WTC11 (cell line): ENCODE measurements around the gene UBL5. TPM values are rescaled to one million over a fixed set of nuclear protein-coding genes. Genes with fewer than 3 reads are reported as not detected.

Source experiments
- ATAC-seq: fragments of 200-7000 bp; cut with Tn5 transposase; 2 replicates; pipeline ENCODE4 v1.10.0; 2021; ENCODE audit warnings: mild to moderate bottlenecking, moderate library complexity
- CTCF ChIA-PET: fragments of 300-600 bp; sonication (Branson Sonifier 250); formaldehyde crosslinking; loops from one replicate; lab custom pipeline; 2021; ENCODE audit warnings: antibody characterized with exemption; lab: Charles Lee
- POLR2A ChIA-PET: fragments of 350-600 bp; sonication (Branson Sonifier 250); formaldehyde crosslinking; loops from one replicate; lab custom pipeline; 2021; ENCODE audit warnings: antibody characterized with exemption; lab: Charles Lee
- DNase-seq: peaks from one replicate; pipeline ENCODE4 v3.0.0; 2021; ENCODE audit warnings: low spot score
- H3K27ac Mint-ChIP-seq: 2 replicates; pipeline ENCODE4 v1.8.0; 2021; ENCODE audit warnings: mixed read lengths
- H3K27me3 Mint-ChIP-seq: 2 replicates; pipeline ENCODE4 v1.8.0; 2021; ENCODE audit warnings: low read depth, mild to moderate bottlenecking, moderate library complexity, mixed read lengths
- H3K36me3 Mint-ChIP-seq: 2 replicates; pipeline ENCODE4 v1.8.0; 2021; ENCODE audit warnings: mixed read lengths
- H3K4me1 Mint-ChIP-seq: 2 replicates; pipeline ENCODE4 v1.8.0; 2022; ENCODE audit warnings: mixed read lengths
- H3K4me3 Mint-ChIP-seq: 2 replicates; pipeline ENCODE4 v1.8.0; 2021; ENCODE audit warnings: mild to moderate bottlenecking, moderate library complexity, mixed read lengths
- H3K9me3 Mint-ChIP-seq: 2 replicates; pipeline ENCODE4 v1.8.0; 2021; ENCODE audit warnings: mixed read lengths
- AR ChIP-seq: fragments of 250-450 bp; sonication (Bioruptor Pico); IDR thresholded peaks from 2 replicates; pipeline ENCODE4 v1.9.0; 2021; ENCODE audit warnings: mild to moderate bottlenecking
- CTCF ChIP-seq: fragments of 200-600 bp; IDR thresholded peaks from 2 replicates; pipeline ENCODE4 v1.8.0; 2022; ENCODE audit warnings: antibody characterized with exemption
- FOXP4 ChIP-seq: sonication (generic); formaldehyde crosslinking; IDR thresholded peaks from 2 replicates; pipeline ENCODE4 v1.8.0; 2022; ENCODE audit warnings: mild to moderate bottlenecking, missing genetic modification reagents
- MAX ChIP-seq: sonication (generic); formaldehyde crosslinking; IDR thresholded peaks from 2 replicates; pipeline ENCODE4 v1.8.0; 2022; ENCODE audit warnings: mild to moderate bottlenecking, missing genetic modification reagents
- NFATC4 ChIP-seq: fragments of 250-450 bp; sonication (Bioruptor Pico); IDR thresholded peaks from 2 replicates; pipeline ENCODE4 v1.9.0; 2021; ENCODE audit warnings: mild to moderate bottlenecking
- NFYB ChIP-seq: sonication (generic); formaldehyde crosslinking; conservative IDR thresholded peaks from 2 replicates; pipeline ENCODE4 v1.8.0; 2022; ENCODE audit warnings: low read depth, missing genetic modification reagents
- SOX15 ChIP-seq: fragments of 250-450 bp; sonication (Bioruptor Pico); IDR thresholded peaks from 2 replicates; pipeline ENCODE4 v1.9.0; 2021; ENCODE audit warnings: mild to moderate bottlenecking
- ZBTB43 ChIP-seq: sonication (generic); formaldehyde crosslinking; IDR thresholded peaks from 2 replicates; pipeline ENCODE4 v1.8.1; 2023; ENCODE audit warnings: mild to moderate bottlenecking, missing genetic modification reagents
- ZMAT4 ChIP-seq: fragments of 250-450 bp; sonication (Bioruptor Pico); IDR thresholded peaks from 2 replicates; pipeline ENCODE4 v1.9.0; 2021; ENCODE audit warnings: mild to moderate bottlenecking
- ZNF121 ChIP-seq: sonication (generic); formaldehyde crosslinking; IDR thresholded peaks from 2 replicates; pipeline ENCODE4 v1.8.0; 2023; ENCODE audit warnings: missing genetic modification reagents
- ZNF138 ChIP-seq: sonication (generic); formaldehyde crosslinking; conservative IDR thresholded peaks from 2 replicates; pipeline ENCODE4 v1.8.1; 2022; ENCODE audit warnings: mild to moderate bottlenecking, moderate library complexity, missing genetic modification reagents
- ZNF317 ChIP-seq: sonication (generic); formaldehyde crosslinking; IDR thresholded peaks from 2 replicates; pipeline ENCODE4 v1.8.1; 2023; ENCODE audit warnings: low read depth, mild to moderate bottlenecking, moderate library complexity, missing genetic modification reagents, borderline replicate concordance
- total RNA-seq: library from RNA; stranded (reverse); gene quantifications from 3 replicates; pipeline ENCODE4 v1.2.3, GENCODE V29; 2021
- TF ChIP-seq, protein P1 (sequence below): sonication (generic); formaldehyde crosslinking; IDR thresholded peaks from 2 replicates; pipeline ENCODE4 v1.8.1; 2022; ENCODE audit warnings: low read depth, mild to moderate bottlenecking, moderate library complexity, missing genetic modification reagents, borderline replicate concordance
- TF ChIP-seq, protein P2 (sequence below): sonication (generic); formaldehyde crosslinking; IDR thresholded peaks from 2 replicates; pipeline ENCODE4 v1.8.0; 2023; ENCODE audit warnings: mild to moderate bottlenecking, missing genetic modification reagents

UBL5 gene
- total RNA-seq, 1 experiment from 2014 or later: 402 TPM

DNA sequence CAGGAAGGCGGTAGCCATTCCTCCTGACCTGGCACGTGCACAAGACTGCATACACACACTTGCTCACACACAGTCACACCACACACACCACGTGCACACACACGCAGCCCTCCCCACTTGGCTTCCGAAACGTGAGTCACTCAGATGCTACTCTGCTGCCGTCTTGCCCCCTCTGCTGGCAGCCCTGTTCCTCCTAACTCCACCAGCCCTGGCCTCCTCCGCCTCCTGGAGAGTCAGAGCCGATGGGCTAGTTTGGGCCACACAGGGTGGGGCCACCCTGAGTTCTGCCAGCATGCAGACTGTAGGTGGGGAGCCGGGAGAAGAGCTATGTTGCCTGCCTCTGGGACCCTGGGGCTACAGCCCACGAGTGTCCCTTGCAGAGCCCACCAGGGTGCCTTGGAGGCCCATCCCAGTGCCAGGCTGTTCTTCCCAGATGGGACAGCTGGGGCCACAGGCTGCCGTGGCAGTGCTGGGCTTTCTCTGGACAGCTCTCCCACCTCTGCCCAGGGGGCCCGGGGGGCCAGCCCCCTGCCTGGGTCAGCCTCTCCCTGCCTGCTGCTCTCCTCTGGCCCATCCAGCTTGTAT, 19.5 kb downstream of the UBL5 start:
- DNase-seq: peak; percentile 72
- peaks cover 24% of the 10 kb centered on the region for H3K36me3 Mint-ChIP-seq
- ChIA-PET POLR2A (no interaction called here), CTCF (interaction anchor here (0.5 to 1.6 kb wide), 2 partner anchors 12 to 496 kb away, joined by 3 to 7 read pairs; partner anchors contain the start of gene PIN1)
- no peak overlapping the region for H3K27ac Mint-ChIP-seq
- H3K4me1 Mint-ChIP-seq: peaks cover 7% of the 10 kb centered on the region; the same call in 1 of the 2 replicates
- no peak overlapping the region for H3K4me3 Mint-ChIP-seq
- H3K9me3 Mint-ChIP-seq: no peaks in the 10 kb centered on the region
- TF ChIP-seq AR (no peak), ZBTB43 (peak; percentile 13; the same call in 1 of the 2 replicates), ZNF317 (no peak), NFATC4 (CRISPR knock-in tag) (no peak), CTCF (0 out of 2 replicates have a peak, but pooled peaks have one; percentile 30), FOXP4 (CRISPR knock-in tag) (peak; percentile 46; the same call in 1 of the 2 replicates)
- ATAC-seq: peak; percentile 76
- no peaks in the 10 kb centered on the region for H3K27me3 Mint-ChIP-seq

DNA sequence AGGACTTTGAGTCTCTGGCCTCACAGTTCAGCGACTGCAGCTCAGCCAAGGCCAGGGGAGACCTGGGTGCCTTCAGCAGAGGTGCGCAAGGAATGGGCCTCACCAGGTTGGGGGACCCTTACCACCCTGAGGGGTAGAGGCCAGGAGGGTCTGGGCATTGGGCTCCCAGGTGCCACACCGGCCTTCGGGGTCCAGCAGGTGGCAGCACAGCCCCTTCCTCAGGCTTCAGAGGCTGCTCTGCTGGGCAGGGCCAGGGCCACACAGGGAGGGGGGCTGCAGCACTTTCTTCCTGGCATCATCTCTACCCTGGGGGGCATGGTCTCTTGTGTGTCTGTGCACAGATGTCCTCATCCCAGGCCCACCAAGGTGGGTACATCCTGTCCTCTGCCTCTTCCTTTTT, 20.3 kb downstream of the UBL5 start:
- DNase-seq: peak; percentile 77
- TF ChIP-seq ZNF138 (CRISPR knock-in tag): no peak
- no peak for TF ChIP-seq SOX15 (CRISPR knock-in tag)
- TF ChIP-seq MAX (CRISPR knock-in tag): no peak
- TF ChIP-seq, protein P1, sequence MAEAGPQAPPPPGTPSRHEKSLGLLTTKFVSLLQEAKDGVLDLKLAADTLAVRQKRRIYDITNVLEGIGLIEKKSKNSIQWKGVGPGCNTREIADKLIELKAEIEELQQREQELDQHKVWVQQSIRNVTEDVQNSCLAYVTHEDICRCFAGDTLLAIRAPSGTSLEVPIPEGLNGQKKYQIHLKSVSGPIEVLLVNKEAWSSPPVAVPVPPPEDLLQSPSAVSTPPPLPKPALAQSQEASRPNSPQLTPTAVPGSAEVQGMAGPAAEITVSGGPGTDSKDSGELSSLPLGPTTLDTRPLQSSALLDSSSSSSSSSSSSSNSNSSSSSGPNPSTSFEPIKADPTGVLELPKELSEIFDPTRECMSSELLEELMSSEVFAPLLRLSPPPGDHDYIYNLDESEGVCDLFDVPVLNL (CRISPR knock-in tag): no peak
- TF ChIP-seq ZNF121 (CRISPR knock-in tag): 0 out of 2 replicates have a peak, but pooled peaks have one; percentile 45
- no peak for TF ChIP-seq NFYB (CRISPR knock-in tag)
- no peak for TF ChIP-seq FOXP4 (CRISPR knock-in tag)
- no peak for TF ChIP-seq ZMAT4 (CRISPR knock-in tag)
- TF ChIP-seq CTCF: peak; percentile 63
- TF ChIP-seq, protein P2, sequence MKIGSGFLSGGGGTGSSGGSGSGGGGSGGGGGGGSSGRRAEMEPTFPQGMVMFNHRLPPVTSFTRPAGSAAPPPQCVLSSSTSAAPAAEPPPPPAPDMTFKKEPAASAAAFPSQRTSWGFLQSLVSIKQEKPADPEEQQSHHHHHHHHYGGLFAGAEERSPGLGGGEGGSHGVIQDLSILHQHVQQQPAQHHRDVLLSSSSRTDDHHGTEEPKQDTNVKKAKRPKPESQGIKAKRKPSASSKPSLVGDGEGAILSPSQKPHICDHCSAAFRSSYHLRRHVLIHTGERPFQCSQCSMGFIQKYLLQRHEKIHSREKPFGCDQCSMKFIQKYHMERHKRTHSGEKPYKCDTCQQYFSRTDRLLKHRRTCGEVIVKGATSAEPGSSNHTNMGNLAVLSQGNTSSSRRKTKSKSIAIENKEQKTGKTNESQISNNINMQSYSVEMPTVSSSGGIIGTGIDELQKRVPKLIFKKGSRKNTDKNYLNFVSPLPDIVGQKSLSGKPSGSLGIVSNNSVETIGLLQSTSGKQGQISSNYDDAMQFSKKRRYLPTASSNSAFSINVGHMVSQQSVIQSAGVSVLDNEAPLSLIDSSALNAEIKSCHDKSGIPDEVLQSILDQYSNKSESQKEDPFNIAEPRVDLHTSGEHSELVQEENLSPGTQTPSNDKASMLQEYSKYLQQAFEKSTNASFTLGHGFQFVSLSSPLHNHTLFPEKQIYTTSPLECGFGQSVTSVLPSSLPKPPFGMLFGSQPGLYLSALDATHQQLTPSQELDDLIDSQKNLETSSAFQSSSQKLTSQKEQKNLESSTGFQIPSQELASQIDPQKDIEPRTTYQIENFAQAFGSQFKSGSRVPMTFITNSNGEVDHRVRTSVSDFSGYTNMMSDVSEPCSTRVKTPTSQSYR (CRISPR knock-in tag): no peak
- ChIA-PET CTCF (interaction anchor here (0.5 to 1.6 kb wide), 2 partner anchors 13 to 495 kb away, joined by 3 to 7 read pairs; partner anchors contain the start of gene PIN1), POLR2A (no interaction called here)
- Mint-ChIP-seq H3K9me3 (no peaks in the 10 kb centered on the region), H3K4me3 (no peak overlapping the region), H3K4me1 (peaks cover 7% of the 10 kb centered on the region; the same call in 1 of the 2 replicates), H3K27me3 (no peaks in the 10 kb centered on the region), H3K36me3 (peaks cover 15% of the 10 kb centered on the region), H3K27ac (no peak overlapping the region)
- ATAC-seq: peak; percentile 67
